NCI-H1930 (cell line): Measurements from ENCODE around the gene CCDC88A.
"Not testable (repeated sequence)": the region's sequence is repeated elsewhere in the genome, so short reads cannot be mapped to it uniquely, and the experiment has no call there.

Experiments used
- DNase-seq, 2 experiments: peaks; one replicate each; lab custom pipeline; 2025; lab: John Stamatoyannopoulos, UW

CCDC88A gene

DNA sequence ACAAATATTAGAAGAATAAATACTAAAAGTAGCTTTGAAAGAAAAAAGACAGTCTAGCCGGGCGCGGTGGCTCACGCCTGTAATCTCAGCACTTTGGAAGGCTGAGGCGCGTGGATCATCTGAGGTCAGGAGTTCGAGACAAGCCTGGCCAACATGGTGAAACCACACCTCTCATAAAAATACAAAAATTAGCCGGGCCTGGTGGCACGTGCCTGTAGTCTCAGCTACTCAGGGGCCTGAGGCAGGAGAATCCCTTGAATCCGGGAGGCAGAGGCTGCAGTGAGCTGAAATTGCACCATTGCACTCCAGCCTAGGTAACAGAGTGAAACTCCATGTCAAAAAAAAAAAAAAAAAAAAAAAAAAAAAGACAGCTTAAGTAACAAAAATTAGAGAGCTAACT, 34.1 kb downstream of the CCDC88A start:
- DNase-seq = not testable (repeated sequence)

DNA sequence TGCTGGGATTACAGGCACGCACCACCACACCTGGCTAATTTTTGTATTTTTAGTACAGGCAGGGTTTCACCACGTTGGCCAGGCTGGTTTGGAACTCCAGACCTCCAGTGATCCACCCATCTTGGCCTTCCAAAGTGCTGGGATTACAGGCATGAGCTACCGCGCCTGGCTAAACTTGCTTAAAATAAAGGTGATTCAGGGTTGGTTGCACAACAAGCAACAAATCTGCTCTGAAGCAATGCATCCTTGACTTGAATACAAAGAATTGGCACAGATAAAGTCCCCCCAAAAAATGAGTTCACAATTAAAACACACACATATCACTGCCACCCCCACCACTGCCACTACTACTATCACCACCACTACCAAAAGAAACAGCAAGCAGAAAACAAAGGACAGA, 34.9 kb downstream of the CCDC88A start:
- DNase-seq = no peak

DNA sequence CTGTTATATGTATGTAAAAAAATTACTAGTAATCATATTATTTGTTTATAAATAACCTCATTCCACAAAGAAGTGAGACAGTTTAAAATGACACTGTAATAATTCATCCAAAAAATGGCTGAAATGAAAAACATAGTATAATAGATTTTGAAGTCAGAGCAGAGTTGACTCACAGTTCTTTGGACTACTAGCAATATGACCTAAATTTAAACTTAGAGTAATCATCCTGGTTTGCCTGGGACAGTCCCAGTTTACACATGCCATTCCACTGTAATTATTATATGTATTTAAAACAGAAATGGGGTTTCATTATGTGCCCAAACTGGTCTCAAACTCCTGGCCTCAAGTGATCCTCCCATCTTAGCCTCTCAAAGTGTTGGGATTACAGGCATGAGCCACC, 48.3 kb downstream of the CCDC88A start:
- DNase-seq = no peak

DNA sequence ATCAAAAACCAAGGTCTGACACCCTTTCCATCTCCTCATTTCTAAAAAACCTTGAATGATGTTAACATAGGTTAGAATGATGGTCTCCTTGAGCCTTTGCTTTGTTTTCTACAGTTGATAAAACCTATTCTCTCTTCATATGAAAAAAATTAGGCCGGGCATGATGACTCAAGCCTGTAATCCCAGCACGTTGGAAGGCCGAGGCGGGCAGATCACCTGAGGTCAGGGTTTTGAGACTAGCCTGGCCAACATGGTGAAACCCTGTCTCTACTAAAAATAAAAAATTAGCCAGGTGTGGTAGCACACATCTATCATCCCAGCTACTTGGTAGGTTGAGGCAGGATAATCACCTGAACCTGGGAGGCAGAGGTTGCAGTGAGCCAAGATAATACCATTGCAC, 49.4 kb downstream of the CCDC88A start:
- DNase-seq = no peak

DNA sequence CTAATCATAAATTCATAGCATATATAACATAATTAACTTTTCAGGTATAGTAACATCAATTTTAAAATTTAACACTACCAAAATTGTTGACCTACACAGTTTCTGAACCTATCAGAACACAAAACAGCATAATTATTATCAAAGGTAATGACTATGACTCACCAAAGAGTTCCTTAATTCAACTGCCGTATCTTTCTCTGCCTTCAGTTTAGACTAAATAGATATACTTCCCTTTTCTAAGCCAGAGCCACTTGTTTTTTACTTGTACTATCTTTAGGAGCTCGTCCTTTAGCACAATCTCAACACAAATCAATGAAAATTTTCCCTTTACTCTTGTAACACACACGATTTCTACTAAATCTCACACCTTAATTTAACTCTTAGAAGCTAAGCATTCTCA, 54.4 kb downstream of the CCDC88A start:
- no peak for DNase-seq

DNA sequence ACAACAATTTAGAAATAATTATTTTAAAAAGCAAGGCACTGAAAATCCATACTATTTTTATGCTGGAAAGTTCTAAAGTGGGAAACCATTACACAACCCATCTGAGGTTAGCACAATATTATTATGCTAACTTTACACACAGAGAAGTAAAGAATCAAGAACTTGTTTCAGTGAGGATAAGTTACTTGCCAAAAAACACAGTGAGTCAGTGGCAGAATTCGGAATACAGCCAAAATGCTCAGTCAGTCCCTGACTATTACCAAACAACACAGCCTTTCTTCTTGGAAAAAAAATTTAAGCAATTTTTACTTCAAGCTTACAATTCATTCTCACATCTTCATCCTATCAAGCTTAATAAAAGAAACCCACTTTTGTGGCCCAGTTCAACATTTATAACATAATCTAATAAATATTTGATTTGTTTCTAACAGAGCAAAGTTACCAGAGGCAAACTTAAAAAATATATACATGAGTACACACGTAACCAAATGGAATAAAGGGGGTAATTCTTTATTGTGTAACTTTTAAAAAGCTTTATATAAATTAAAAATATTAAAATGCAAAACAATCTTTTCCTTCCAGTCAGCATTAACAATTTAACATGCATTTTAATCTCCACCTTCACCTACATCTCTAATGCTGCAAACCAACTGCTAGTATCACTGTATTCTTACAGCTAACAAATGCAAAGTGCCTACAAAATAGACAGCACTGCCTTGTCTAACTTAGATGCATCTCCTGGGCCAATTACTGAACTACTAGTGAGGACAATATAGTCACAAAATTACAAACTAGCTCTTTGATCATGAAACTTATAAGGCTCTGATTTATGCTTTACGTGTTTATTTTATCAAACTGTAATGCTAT, 55.2 kb downstream of the CCDC88A start:
- DNase-seq = peak in 1 of 2 experiments; percentile 51

DNA sequence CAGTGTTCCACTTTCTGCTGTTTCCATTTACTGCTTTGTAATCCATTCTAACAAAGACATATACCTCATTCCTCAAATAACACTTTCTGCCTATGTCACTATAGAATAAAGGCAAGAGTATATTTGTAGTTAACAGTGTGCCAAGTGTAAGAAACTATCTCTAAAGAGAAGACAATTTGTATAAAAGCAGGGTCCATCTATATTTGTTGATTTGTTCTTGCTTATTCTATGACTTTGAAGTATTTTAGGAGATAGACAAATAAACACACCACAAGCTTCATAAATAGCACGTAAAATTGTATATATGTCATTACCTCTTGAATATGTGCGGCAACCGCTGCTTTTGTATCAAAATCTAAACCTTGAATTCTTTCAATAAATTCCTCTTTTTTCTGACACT, 56.0 kb downstream of the CCDC88A start:
- DNase-seq = peak; percentile 35 to 62

DNA sequence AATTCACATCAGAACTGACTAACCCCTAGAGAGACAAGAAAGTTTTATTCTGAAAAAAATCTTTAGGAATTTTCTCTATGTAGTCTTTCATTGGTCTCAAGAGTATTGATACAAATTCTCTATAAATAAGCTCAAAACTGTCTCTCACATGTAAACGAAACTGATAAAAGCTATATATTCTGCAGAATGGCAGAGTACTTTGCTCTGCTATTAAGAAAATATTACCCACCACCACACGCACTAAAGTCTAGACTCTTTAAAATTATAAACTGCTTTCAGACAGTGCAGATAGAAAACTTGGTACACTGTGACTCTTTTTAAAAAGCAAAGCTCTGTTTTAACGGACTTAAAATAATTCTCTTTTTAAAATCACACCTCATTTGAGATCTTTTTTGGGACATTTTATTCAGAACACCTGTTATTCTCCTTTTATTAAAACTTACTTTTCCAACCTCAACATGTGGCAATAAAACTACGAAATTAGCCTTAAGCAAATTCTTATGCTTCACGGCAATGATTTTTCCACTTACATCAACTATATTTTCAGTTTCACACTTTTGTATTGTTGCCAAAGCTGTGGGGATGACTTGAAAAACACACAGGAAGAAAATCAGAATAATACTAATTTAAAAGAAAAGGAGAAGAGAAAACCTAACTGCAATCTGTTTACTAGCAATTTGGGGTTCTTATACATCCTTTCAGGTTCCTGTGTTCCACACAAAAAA, 58.0 kb downstream of the CCDC88A start:
- DNase-seq = no peak

DNA sequence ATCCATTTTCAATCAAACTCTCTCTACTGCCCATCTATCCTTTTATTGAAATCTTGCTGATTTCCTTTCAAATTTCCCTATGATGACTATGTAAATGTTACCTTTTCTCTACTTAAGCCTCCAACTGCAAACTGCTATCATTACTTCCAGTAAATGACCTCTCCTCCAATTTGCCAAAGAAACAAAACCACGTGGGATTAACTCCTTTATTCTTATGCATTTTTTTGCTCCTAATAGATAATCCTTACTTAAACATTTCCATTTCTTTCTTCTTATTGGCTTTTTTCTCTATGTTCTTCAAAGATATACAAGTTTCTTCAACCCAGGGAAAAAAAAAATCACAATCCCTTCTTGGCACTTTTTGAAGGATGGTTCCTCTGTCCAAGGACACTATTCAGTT, 61.2 kb downstream of the CCDC88A start:
- no peak for DNase-seq

DNA sequence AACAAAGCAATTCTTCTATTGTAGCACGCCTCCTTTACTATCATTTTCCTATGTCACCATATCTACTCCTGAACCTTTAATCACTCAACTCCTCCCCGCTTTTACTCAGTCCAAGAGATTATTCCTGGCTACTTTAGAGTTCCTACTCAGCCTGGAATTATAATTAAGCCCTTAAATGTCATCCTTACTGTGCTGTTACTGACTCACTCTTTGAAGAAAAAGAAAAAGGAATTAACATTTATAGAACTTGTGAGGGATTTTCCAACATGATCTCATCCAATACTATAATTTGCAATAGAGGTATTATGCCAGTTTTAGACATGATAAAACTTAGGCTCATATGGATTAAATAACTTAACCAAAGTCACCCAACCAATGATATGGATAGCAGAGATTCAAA, 61.7 kb downstream of the CCDC88A start:
- DNase-seq = no peak

DNA sequence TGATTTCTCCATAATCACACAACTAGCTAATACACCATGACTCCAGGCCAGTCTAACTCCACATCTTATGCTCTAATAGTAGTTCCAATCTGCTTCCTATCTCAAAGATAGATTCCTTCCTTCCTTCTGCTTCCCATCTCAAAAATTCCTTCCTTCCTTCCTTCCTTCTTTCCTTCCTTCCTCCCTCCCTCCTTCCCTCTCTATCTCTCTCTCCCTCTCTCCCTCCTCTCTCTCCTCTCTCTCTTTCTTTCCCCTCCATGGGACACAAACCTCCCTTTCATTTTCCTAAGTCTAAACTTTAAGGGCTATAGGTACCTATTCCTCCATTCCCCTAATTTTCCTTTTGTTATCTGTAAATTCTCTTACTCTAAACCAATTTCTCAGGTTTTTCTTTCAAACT, 62.5 kb downstream of the CCDC88A start:
- no peak for DNase-seq

DNA sequence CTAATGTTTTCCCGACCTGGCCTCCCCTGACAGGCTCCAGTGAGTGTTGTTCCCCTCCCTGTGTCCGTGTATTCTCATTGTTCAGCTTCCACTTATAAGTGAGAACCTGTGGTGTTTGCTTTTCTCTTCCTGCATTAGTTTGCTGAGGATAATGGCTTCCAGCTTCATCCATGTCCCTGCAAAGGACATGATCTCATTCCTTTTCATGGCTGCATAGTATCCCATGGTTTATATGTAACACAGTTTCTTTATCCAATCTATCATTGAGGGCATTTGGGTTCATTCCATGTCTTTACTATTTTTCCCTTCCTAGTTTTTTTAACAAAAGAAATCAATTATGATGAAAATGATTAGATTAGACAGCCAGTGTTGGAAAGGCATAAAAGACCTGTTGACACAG, 63.5 kb downstream of the CCDC88A start:
- not testable (repeated sequence) for DNase-seq

DNA sequence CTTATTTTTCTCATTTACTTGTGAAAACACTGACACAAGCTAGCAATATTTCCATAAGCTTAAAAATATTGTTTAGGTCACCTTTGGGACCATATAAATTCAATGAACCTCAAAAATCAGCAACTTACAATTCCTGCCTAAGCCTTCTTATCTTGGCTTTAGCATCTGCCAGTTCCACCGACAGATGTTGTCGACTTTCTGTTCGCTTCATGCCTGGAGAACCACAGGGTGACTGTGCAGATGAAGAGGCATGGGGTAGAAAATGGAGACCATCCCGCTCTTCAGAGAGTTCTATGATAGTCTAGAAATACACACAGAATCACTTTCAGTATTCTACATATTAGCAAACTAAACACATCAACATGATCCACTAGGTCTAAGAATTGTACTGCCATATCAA, 64.2 kb downstream of the CCDC88A start:
- no peak for DNase-seq

DNA sequence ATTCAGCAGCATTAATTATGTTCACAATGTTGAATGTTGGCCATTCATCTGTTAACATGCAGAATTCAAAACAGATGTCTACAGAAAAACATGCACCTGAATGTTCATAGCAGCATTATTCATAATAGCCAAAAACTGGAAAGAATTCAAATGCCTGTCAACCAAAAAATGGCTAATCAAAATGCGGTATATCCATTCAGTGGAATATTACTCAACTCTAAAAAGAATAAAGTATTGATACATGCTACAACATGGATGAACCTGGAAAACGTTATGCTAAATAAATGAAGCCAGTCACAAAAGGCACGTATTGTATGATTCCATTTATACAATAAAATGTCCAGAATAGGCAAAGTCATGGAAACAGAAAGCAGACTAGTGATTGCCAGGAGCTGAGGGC, 68.0 kb downstream of the CCDC88A start:
- no peak for DNase-seq

DNA sequence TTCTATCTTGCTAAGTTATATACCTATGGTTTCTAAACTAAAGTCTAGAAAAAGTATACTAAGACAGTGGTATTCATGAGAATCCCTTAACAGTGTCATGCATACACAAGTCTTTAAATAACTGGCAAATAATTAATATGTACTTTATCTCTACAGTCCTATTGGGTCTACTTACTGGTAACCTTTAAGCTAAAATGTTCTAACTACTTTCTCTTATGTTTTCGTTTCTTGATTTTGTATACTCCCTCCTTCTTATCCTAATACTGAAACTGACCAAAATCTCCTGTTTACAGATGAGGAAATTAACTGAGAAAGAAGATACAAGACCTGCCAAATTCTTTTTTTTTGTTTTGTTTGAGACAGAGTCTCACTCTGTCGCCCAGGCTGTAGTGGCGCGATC, 74.6 kb downstream of the CCDC88A start:
- no peak for DNase-seq

DNA sequence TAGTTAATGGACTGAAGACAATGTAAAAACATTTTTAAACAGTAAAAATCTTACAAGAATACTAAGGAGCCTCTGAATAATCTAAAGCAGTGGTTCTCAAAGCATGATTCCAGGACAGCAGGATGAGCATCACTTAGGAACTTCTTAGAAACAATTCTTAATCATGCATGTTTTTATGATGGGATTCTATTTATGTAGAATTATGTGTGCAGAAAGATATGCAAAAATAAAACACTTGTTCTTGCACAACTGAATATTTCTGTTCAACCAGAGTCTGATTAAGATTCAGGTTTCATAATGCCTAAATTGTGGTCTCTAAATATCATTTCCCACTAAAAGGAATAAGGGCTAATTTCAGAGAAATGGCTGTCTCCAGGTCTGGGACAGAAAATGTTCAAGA, 81.4 kb downstream of the CCDC88A start:
- DNase-seq = no peak

DNA sequence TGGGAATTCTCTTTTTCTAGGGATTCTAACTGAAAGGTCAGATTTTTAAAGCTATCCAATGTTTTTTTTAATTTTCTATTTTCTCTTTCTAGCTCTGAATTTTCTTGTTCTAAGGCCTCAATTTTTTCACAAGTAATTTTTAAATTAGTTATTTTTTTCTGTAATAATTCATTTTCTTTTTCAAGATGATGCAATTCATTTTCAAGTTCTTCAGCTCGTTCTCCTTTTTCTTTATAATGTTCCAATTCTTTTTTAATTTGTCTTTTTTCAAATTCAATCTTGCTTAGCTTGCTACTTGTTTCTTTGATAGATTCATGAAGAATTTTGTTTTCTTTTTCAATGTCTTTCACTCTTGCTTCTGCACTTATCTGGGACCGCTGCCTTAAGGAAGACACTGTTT, 84.9 kb downstream of the CCDC88A start:
- no peak for DNase-seq

DNA sequence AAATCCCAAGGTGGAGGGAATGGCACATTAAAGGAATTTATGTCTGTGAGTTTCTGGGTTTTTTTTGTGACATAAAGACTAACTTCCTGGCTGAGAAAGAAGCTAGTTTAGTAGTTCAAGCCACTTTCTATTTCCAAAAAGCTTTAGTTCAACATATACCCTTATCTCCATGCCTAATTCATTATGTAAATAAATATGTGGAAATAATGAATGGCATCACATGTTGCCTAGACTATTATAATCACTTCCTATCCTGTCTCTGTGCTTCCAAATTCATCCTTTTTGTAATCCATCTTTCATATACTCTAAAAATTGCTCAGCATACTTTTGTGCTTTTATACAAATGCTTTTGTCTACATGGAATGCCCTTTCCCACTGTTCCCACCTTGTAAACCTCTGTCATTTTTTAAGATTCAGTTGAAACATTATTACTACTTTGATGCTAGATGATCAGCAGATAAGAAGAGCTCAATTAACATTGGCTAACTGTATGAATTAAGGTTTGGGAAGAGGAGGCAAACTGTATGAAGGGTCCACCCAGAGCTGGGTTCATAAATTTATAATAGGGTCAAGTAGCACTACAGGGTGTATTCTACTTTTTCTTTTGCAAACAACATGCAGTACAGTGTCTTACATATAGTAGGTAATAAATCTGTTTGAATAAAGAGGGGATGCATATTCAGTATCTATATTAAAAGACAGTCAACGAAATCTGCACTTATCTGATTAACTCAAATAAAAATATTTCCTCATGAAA, 88.9 kb downstream of the CCDC88A start:
- no peak for DNase-seq

DNA sequence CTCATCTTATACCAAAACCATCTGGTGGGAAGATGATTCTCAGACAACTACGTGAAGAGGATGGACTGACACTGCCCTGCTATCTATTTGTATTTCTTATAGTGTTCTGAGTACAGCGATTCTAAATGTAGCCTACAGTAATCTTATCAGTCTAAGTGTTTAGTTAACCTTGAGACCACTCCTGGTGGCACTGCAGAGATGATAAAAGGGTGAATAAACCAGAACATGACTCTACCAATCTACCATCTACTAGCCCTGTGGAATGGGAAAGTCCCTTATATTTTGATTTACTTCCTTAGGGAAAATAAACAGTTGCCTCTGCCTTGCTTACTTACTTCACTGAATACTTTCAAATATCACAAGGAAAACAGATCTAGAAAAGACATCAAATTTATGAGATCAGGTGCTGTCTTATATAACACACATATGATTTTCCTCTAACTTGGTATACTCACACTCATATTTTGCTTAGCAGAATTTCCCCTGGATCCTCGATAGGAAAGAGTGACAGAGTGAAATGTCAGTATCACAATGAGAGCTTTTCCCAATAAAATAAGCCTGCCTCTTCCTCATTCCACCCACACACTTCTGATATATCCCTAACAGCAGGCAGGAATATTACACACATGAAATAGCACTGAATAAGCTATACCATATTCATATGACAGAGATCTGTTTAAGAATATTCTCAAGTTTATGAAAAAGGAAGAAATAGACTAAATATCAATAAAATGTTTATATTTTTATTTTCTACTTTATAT, 92.0 kb downstream of the CCDC88A start:
- no peak for DNase-seq

DNA sequence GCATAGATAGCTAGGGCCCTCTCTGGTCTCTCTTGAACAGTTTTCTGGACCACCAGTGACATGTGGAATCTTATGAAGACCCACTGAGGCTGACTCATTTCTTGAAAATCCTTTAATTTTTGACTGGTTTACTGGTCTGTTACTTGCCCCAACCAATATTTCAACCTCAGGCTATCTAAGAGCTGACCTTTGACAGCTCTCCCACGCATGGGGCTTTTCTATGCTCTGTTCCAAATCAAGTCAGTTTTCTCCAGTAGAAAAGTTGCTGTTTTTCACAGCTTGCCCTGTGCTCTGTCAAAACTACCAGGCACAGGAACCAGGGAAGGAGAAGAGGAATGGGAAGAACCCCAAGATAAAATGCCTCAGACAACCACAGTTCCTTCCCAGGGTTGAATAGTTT, 104.7 kb downstream of the CCDC88A start:
- no peak for DNase-seq

DNA sequence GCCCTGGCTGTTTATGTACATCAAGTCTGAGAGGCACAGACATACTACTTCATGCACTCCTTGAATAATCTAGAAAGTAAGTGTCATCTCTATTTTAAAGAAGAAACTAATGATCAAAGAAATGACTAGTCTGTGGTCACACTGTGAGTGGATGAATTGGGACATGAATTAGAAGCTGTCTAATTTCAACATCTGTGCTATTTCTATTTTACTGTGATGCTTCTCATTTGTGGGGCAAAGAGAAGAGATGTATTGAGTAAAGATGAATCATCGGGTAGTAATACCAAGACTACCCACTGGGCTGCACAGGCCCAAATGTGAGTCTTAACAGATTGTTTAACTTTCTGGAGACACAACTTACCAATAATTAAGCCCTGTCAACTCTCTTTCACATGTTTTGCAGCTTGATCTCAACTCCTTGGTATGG, 108.2 kb downstream of the CCDC88A start:
- no peak for DNase-seq

DNA sequence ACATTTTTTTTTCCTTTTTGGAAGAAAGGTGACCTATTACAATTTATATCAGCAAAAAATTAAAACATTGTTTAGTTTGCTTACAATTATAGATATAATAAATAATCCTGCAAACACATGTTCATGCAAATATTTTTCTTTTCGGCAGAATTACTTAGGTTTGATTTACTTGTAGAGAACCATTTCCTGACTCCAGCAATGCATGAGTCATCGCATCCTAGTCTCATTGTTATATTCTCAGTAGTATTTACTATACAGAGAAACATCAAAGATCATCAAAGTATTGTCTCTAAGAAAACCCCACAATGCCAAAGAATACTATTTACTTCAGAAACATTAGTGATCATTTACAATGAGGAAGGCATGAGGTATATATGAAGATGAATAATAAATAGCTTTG, 110.2 kb downstream of the CCDC88A start:
- no peak for DNase-seq
